ENCODE data around the gene ZNF71. TPM values are rescaled to one million over a fixed set of nuclear protein-coding genes. Genes with fewer than 3 reads are reported as not detected.

The ZNF71 gene
- total RNA-seq, 1 donor from 2014 or later: 30.5 TPM

DNA sequence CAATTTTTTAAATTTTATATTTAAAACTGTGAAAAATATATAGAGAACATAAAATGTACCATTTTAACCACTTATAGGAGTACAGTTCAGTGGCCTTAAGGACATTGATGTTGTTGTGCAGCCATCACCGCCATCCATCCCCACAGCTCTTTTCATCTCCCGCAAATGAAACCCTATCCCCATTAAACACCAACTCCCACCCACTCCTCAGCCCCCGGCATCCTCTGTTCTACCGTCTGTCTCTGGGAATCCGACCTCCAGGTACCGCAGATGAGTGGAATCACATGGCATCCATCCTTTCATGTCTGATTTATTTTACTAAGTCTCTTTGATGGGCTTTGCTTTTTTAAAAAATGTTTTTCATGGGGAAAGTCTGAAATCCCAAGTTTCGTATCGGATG is 24.0 kb downstream of the ZNF71 start:
- DNase-seq (ENCODE audit: low spot score in 2 of 2): no peak
- peaks cover 63 to 88% of the 10 kb centered on the region in 2 donors for H3K36me3 ChIP-seq
- intact Hi-C loops (cut with DNase I): no loop called here
- H3K27ac ChIP-seq: no peak overlapping the region
- peaks cover 73 to 100% of the 10 kb centered on the region in 2 donors for H3K9me3 ChIP-seq
- no peak overlapping the region for H3K4me3 ChIP-seq
- TF ChIP-seq, protein P1, sequence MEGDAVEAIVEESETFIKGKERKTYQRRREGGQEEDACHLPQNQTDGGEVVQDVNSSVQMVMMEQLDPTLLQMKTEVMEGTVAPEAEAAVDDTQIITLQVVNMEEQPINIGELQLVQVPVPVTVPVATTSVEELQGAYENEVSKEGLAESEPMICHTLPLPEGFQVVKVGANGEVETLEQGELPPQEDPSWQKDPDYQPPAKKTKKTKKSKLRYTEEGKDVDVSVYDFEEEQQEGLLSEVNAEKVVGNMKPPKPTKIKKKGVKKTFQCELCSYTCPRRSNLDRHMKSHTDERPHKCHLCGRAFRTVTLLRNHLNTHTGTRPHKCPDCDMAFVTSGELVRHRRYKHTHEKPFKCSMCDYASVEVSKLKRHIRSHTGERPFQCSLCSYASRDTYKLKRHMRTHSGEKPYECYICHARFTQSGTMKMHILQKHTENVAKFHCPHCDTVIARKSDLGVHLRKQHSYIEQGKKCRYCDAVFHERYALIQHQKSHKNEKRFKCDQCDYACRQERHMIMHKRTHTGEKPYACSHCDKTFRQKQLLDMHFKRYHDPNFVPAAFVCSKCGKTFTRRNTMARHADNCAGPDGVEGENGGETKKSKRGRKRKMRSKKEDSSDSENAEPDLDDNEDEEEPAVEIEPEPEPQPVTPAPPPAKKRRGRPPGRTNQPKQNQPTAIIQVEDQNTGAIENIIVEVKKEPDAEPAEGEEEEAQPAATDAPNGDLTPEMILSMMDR (IDR thresholded peaks at IDR 0.05): no peak
- no peaks in the 10 kb centered on the region for H3K27me3 ChIP-seq
- H3K4me1 ChIP-seq: no peaks in the 10 kb centered on the region

DNA sequence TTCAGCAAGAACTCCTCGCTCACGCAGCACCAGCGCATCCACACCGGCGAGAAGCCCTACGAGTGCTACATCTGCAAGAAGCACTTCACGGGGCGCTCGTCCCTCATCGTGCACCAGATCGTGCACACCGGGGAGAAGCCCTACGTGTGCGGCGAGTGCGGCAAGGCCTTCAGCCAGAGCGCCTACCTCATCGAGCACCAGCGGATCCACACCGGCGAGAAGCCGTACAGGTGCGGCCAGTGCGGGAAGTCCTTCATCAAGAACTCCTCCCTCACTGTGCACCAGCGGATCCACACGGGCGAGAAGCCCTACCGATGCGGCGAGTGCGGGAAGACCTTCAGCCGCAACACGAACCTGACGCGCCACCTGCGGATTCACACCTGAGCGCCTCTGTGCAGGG is 27.3 kb downstream of the ZNF71 start:
- Histone ChIP-seq H3K27ac (no peak overlapping the region), H3K27me3 (no peaks in the 10 kb centered on the region), H3K36me3 (peaks cover 59 to 84% of the 10 kb centered on the region in 2 donors), H3K4me1 (no peaks in the 10 kb centered on the region), H3K4me3 (no peak overlapping the region), H3K9me3 (peaks cover 63 to 100% of the 10 kb centered on the region in 2 donors)
- intact Hi-C loops (cut with DNase I): no loop called here
- no peak for DNase-seq (ENCODE audit: low spot score in 2 of 2)
- TF ChIP-seq, protein P1 (IDR thresholded peaks at IDR 0.05): no peak

DNA sequence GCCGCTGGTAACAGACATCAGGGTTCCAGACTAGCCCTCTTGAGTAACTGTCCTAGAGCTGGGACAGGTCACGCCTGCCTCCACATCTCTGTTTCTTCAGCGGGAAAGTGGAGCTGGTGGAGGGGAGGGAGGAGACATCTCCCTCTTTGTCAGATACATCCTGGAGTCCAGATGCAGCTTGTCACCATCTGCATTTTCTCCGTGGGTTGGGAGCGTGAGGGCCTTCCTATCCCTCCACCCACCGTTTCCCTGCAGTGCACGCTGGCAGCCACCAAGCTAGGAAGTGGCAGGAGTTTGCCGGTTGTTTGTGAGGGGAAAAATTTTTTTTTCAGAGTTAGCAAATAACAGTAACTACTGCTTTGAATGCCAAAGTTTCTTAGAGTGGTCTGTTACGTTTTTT is 27.9 kb downstream of the ZNF71 start:
- DNase-seq (ENCODE audit: low spot score in 2 of 2): no peak
- TF ChIP-seq, protein P1 (IDR thresholded peaks at IDR 0.05): no peak
- intact Hi-C loops (cut with DNase I): no loop called here
- H3K9me3 ChIP-seq: peaks cover 57 to 100% of the 10 kb centered on the region in 2 donors
- H3K4me1 ChIP-seq: no peaks in the 10 kb centered on the region
- H3K27me3 ChIP-seq: no peaks in the 10 kb centered on the region
- H3K36me3 ChIP-seq: peaks cover 53 to 78% of the 10 kb centered on the region in 2 donors
- no peak overlapping the region for H3K27ac ChIP-seq
- no peak overlapping the region for H3K4me3 ChIP-seq

DNA sequence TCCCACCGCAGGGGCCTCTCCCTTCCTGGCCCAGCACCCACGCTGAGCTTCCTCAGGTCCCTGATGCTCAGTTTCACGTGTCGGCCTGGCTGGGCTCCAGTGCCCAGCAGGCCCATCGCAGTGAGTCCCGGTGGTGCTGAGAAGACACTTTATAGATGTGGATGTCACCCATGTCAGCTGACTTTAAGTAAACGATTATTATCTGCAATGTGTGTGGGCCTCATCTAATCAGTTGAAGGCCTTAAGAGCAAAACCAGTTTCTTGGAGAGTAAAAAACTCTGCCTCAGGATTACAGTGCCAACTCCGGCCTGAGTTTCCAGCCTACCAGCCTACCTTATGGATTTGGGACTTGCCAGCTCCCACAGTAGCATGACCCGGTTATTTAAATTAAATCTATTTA is 30.6 kb downstream of the ZNF71 start:
- H3K36me3 ChIP-seq: peaks cover 42 to 54% of the 10 kb centered on the region in 2 donors
- H3K27me3 ChIP-seq: no peaks in the 10 kb centered on the region
- no peak for DNase-seq (ENCODE audit: low spot score in 2 of 2)
- no peaks in the 10 kb centered on the region for H3K4me1 ChIP-seq
- no peak overlapping the region for H3K4me3 ChIP-seq
- peaks cover 56 to 100% of the 10 kb centered on the region in 2 donors for H3K9me3 ChIP-seq
- intact Hi-C loops (cut with DNase I): no loop called here
- H3K27ac ChIP-seq: no peak overlapping the region
- TF ChIP-seq, protein P1 (IDR thresholded peaks at IDR 0.05): no peak

DNA sequence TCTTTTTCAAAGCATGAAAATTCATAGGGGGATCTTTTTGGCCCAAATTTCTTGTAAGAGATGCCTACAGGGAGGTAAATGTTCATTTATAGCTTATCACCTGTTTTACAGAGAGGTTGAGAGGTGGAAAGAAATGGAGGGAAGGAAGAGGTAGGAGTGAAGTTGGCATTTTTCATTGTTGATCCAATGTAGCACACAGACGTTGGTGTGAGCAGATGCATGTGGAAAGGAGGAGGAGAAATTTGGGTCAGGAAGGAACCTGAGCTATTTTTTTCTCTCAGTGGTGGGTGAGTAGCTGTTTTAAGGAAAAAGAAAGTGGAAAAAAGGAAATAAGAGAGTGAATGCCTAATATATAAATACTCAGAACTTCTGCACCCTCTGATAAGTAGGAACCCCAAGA is 37.9 kb downstream of the ZNF71 start:
- H3K27ac ChIP-seq: no peak overlapping the region
- no peaks in the 10 kb centered on the region for H3K4me1 ChIP-seq
- intact Hi-C loops (cut with DNase I): no loop called here
- peaks cover 0 to 3% of the 10 kb centered on the region in 2 donors for H3K36me3 ChIP-seq
- no peaks in the 10 kb centered on the region for H3K27me3 ChIP-seq
- no peak for DNase-seq (ENCODE audit: low spot score in 2 of 2)
- TF ChIP-seq, protein P1 (IDR thresholded peaks at IDR 0.05): no peak
- H3K9me3 ChIP-seq: peaks cover 51 to 98% of the 10 kb centered on the region in 2 donors
- no peak overlapping the region for H3K4me3 ChIP-seq

DNA sequence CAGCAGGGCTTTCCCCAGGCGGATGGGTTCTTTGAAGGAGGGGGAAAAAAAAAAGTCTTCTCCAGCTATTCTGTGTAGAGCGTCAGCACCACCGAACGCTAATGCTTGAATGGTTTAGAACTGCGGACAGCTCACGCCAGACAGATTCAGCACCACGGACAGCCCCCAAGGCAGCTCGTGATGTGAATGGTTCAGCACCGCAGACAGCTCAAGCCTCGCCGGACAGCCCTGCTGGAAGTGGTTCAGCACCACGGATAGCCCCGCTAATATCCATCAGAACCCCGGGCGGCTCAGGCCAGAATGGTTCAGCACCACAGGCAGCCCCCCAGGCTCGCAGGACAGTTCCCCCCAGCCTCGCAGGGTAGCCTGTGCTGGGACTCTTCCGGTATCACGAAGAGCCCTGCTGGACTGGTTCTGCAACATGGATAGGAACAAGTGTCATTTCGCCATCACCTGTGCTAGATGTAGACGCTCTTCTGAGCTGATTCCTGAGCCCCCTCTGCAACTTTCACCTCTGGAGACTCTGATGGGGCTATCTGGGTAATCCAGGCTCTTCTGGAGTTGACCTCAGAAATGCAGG is 43.0 kb downstream of the ZNF71 start:
- no peaks in the 10 kb centered on the region for H3K4me1 ChIP-seq
- H3K9me3 ChIP-seq: peaks cover 21 to 81% of the 10 kb centered on the region in 2 donors
- H3K27me3 ChIP-seq: no peaks in the 10 kb centered on the region
- TF ChIP-seq, protein P1 (IDR thresholded peaks at IDR 0.05): no peak
- intact Hi-C loops (cut with DNase I): no loop called here
- H3K4me3 ChIP-seq: no peak overlapping the region
- no peaks in the 10 kb centered on the region for H3K36me3 ChIP-seq
- H3K27ac ChIP-seq: no peak overlapping the region
- peak in 1 of 2 donors; percentile 66 for DNase-seq (ENCODE audit: low spot score in 2 of 2)
